Skeletal muscle cell (primary cell): ENCODE data around the gene OAT.

ENCODE experiments used
- DNase-seq: peaks from one replicate; pipeline ENCODE4 v3.0.0-alpha.2; 2010; ENCODE audit warnings: low read depth
- H3K4me3 ChIP-seq: 2 replicates; pipeline ENCODE4 v1.5.1; 2011; ENCODE audit warnings: low read depth, mild to moderate bottlenecking, control low read depth, low read length, moderate library complexity

Gene OAT

GRCh38 chr10:124418726-124419501 lies at the start of gene OAT:
Gene OAT, minus strand, starts transcription at chr10:124418923. Its CDS starts 6,752 bp downstream, at chr10:124412171.
- H3K4me3 ChIP-seq = peak within 1 kb of the TSS; percentile 75
- peak; percentile 81 for DNase-seq

GRCh38 chr10:124467165-124467564 lies 48.4 kb upstream of the OAT start:
- DNase-seq = no peak
- H3K4me3 ChIP-seq = no peak overlapping the region

- no peak overlapping the region for H3K4me3 ChIP-seq
- no peak for DNase-seq
These were observed 47.2 kb upstream of the OAT start for GRCh38 chr10:124465777-124466488.

- DNase-seq = no peak
- no peak overlapping the region for H3K4me3 ChIP-seq
These were observed 46.5 kb upstream of the OAT start for GRCh38 chr10:124465003-124465776.

- no peak for DNase-seq
- no peak overlapping the region for H3K4me3 ChIP-seq
These were observed 45.6 kb upstream of the OAT start for GRCh38 chr10:124464028-124464965.

- no peak for DNase-seq
- peak overlapping the region; percentile 60 for H3K4me3 ChIP-seq
These were observed 43.6 kb upstream of the OAT start for GRCh38 chr10:124462348-124462695.

GRCh38 chr10:124461642-124462347 lies 43.1 kb upstream of the OAT start, which contains the start of gene LHPP:
Gene LHPP, plus strand, starts transcription at chr10:124461823. Its CDS starts 40 bp downstream, at chr10:124461863.
- peak; percentile 15 for DNase-seq

GRCh38 chr10:124460144-124460543 lies 41.4 kb upstream of the OAT start:
- no peak for DNase-seq
- no peak overlapping the region for H3K4me3 ChIP-seq

More at GRCh38 chr10:124461642-124462347, 43.1 kb upstream of the OAT start, which contains the start of gene LHPP:
- peak within 1 kb of the TSS; percentile 60 for H3K4me3 ChIP-seq

- no peak overlapping the region for H3K4me3 ChIP-seq
These were observed 40.7 kb upstream of the OAT start for GRCh38 chr10:124459395-124459794.

GRCh38 chr10:124458889-124459288 lies 40.2 kb upstream of the OAT start:
- H3K4me3 ChIP-seq = no peak overlapping the region
- DNase-seq = no peak

More at GRCh38 chr10:124459395-124459794, 40.7 kb upstream of the OAT start:
- DNase-seq = no peak

GRCh38 chr10:124458473-124458872 lies 39.8 kb upstream of the OAT start:
- no peak for DNase-seq
- H3K4me3 ChIP-seq = no peak overlapping the region

GRCh38 chr10:124455441-124455840 lies 36.7 kb upstream of the OAT start:
- H3K4me3 ChIP-seq = no peak overlapping the region
- no peak for DNase-seq

- no peak overlapping the region for H3K4me3 ChIP-seq
- DNase-seq = no peak
These were observed 35.4 kb upstream of the OAT start for GRCh38 chr10:124453960-124454610.

GRCh38 chr10:124451276-124451675 lies 32.6 kb upstream of the OAT start:
- H3K4me3 ChIP-seq = no peak overlapping the region
- DNase-seq = no peak

- no peak overlapping the region for H3K4me3 ChIP-seq
These were observed 32.0 kb upstream of the OAT start for GRCh38 chr10:124450783-124451057.

GRCh38 chr10:124450012-124450782 lies 31.5 kb upstream of the OAT start, which contains the start of gene NKX1-2:
Gene NKX1-2, minus strand, starts transcription at chr10:124450035. Its CDS starts 92 bp downstream, at chr10:124449943.
- DNase-seq = no peak
- peak within 1 kb of the TSS; percentile 21 for H3K4me3 ChIP-seq

More at GRCh38 chr10:124450783-124451057, 32.0 kb upstream of the OAT start:
- DNase-seq = no peak
